LNCAP (cell line): ENCODE results near the gene GRIK3.

ENCODE experiments used
- CTCF ChIP-seq: fragments of 450-650 bp; IDR thresholded peaks from 2 replicates; pipeline ENCODE4 v1.5.1; 2017; ENCODE audit warnings: mild to moderate bottlenecking

Gene GRIK3

GRCh38 chr1:37006132-37006868 is 28.0 kb downstream of the GRIK3 start:
- TF ChIP-seq CTCF, result no peak

GRCh38 chr1:37002898-37003297 is 31.4 kb downstream of the GRIK3 start:
- TF ChIP-seq CTCF, result no peak

GRCh38 chr1:37001703-37002102 is 32.6 kb downstream of the GRIK3 start:
- TF ChIP-seq CTCF, result no peak

GRCh38 chr1:36996106-36996505 is 38.2 kb downstream of the GRIK3 start:
- TF ChIP-seq CTCF, result no peak

GRCh38 chr1:36994868-36995267 is 39.4 kb downstream of the GRIK3 start:
- TF ChIP-seq CTCF, result no peak

- no peak for TF ChIP-seq CTCF
Observed at GRCh38 chr1:36994294-36994693, 40.0 kb downstream of the GRIK3 start.

GRCh38 chr1:36992139-36992943 is 42.0 kb downstream of the GRIK3 start:
- no peak for TF ChIP-seq CTCF
